IMR-90 (cell line): ENCODE data around the gene DIP2A. TPM values are rescaled to one million over a fixed set of nuclear protein-coding genes. Genes with fewer than 3 reads are reported as not detected.

Experiments
- ATAC-seq: fragments of 200-7000 bp; cut with Tn5 transposase; 2 replicates; pipeline ENCODE4 v1.9.1; 2020; ENCODE audit warnings: low read depth, mild to moderate bottlenecking, moderate library complexity
- BruUV-seq: library from RNA; stranded (reverse); fragments of 400-500 nt; replicated peaks from 2 replicates; lab custom pipeline; 2021; lab: Mats Ljungman, UMichigan
- CTCF ChIA-PET: fragments of 300-600 bp; formaldehyde crosslinking; extraction: SDS; loops from one replicate; lab custom pipeline; 2021; ENCODE audit warnings: antibody characterized with exemption; lab: Yijun Ruan, JAX
- POLR2A ChIA-PET: fragments of 300-600 bp; sonication (Branson Sonifier 250); formaldehyde crosslinking; loops from one replicate; lab custom pipeline; 2022; ENCODE audit warnings: antibody characterized with exemption; ENCODE audit not compliant: unreplicated experiment; lab: Charles Lee
- DNase-seq: peaks from one replicate; pipeline ENCODE4 v3.0.0; 2013
- H2AFZ ChIP-seq: replicated peaks from 2 replicates; pipeline ENCODE3; 2013; ENCODE audit warnings: low read length, mild to moderate bottlenecking; ENCODE audit not compliant: poor library complexity
- H2AK5ac ChIP-seq: 2 replicates; pipeline ENCODE4 v1.6.1; 2013; ENCODE audit warnings: low read depth, low read length, inconsistent platforms
- H2AK9ac ChIP-seq: replicated peaks from 2 replicates; pipeline ENCODE3; 2013; ENCODE audit warnings: mild to moderate bottlenecking, low read depth, low read length, moderate library complexity; ENCODE audit not compliant: poor library complexity
- H2BK120ac ChIP-seq: 2 replicates; pipeline ENCODE4 v1.6.1; 2013; ENCODE audit warnings: low read depth, low read length, inconsistent platforms
- H2BK15ac ChIP-seq: 3 replicates; pipeline ENCODE4 v1.6.1; 2013; ENCODE audit warnings: low read depth, low read length, inconsistent platforms
- H2BK20ac ChIP-seq: 2 replicates; pipeline ENCODE4 v1.6.1; 2013; ENCODE audit warnings: low read depth, mild to moderate bottlenecking, inconsistent platforms, low read length, moderate library complexity
- H2BK5ac ChIP-seq: 2 replicates; pipeline ENCODE4 v1.6.1; 2013; ENCODE audit warnings: mild to moderate bottlenecking, low read depth, low read length, inconsistent platforms; ENCODE audit not compliant: poor library complexity, severe bottlenecking
- H3K14ac ChIP-seq: replicated peaks from 2 replicates; pipeline ENCODE4 v1.6.1; 2013; ENCODE audit warnings: low read depth, low read length, inconsistent platforms
- H3K18ac ChIP-seq: 2 replicates; pipeline ENCODE4 v1.6.1; 2013; ENCODE audit warnings: low read depth, low read length, control low read depth
- H3K23ac ChIP-seq: 2 replicates; pipeline ENCODE4 v1.6.1; 2013; ENCODE audit warnings: low read depth, low read length, inconsistent platforms
- H3K27ac ChIP-seq: 2 replicates; pipeline ENCODE4 v1.5.1; 2013; ENCODE audit warnings: mild to moderate bottlenecking, control low read depth, low read length; ENCODE audit not compliant: insufficient read depth
- H3K27me3 ChIP-seq: 2 replicates; pipeline ENCODE4 v1.6.1; 2013; ENCODE audit warnings: low read length; ENCODE audit not compliant: control insufficient read depth, insufficient read depth
- H3K36me3 ChIP-seq: 2 replicates; pipeline ENCODE4 v1.6.1; 2013; ENCODE audit warnings: low read length, mixed read lengths; ENCODE audit not compliant: control insufficient read depth, insufficient read depth
- H3K4ac ChIP-seq: 2 replicates; pipeline ENCODE4 v1.6.1; 2013; ENCODE audit warnings: low read depth, low read length, inconsistent platforms
- H3K4me1 ChIP-seq: 2 replicates; pipeline ENCODE4 v1.6.1; 2013; ENCODE audit warnings: low read length, mixed read lengths; ENCODE audit not compliant: control insufficient read depth, insufficient read depth
- H3K4me2 ChIP-seq: 2 replicates; pipeline ENCODE4 v1.6.1; 2013; ENCODE audit warnings: low read depth, mild to moderate bottlenecking, control low read depth, low read length, moderate library complexity
- H3K4me3 ChIP-seq: 2 replicates; pipeline ENCODE4 v1.5.1; 2013; ENCODE audit warnings: low read depth, mild to moderate bottlenecking, control low read depth, low read length, moderate library complexity; ENCODE audit not compliant: insufficient read depth
- H3K56ac ChIP-seq: 2 replicates; pipeline ENCODE4 v1.6.1; 2013; ENCODE audit warnings: low read length, inconsistent platforms; ENCODE audit not compliant: insufficient read depth; ENCODE audit errors: extremely low read depth
- H3K79me1 ChIP-seq, 2 experiments: 2 replicates each; pipeline ENCODE4 v1.6.1; 2013; ENCODE audit warnings: low read length in 2 of 2, inconsistent platforms in 1 of 2, low read depth in 1 of 2
- H3K9ac ChIP-seq: 2 replicates; pipeline ENCODE4 v1.6.1; 2013; ENCODE audit warnings: low read depth, low read length, control low read depth
- H3K9me1 ChIP-seq: 2 replicates; pipeline ENCODE4 v1.6.1; 2013; ENCODE audit warnings: low read length, inconsistent platforms; ENCODE audit not compliant: insufficient read depth
- H3K9me3 ChIP-seq: 2 replicates; pipeline ENCODE4 v1.6.1; 2013; ENCODE audit warnings: low read length; ENCODE audit not compliant: control insufficient read depth, insufficient read depth
- H4K20me1 ChIP-seq: 2 replicates; pipeline ENCODE4 v1.6.1; 2013; ENCODE audit warnings: low read length, inconsistent platforms; ENCODE audit not compliant: insufficient read depth
- H4K5ac ChIP-seq: 2 replicates; pipeline ENCODE4 v1.6.1; 2013; ENCODE audit warnings: mild to moderate bottlenecking, low read depth, low read length, control low read depth
- H4K8ac ChIP-seq, 2 experiments: 2 replicates each; pipeline ENCODE4 v1.6.1; 2013; ENCODE audit warnings: low read depth in 2 of 2, low read length in 2 of 2, control low read depth in 1 of 2, inconsistent platforms in 1 of 2
- H4K91ac ChIP-seq: 2 replicates; pipeline ENCODE4 v1.6.1; 2013; ENCODE audit warnings: low read depth, low read length, inconsistent platforms; ENCODE audit not compliant: insufficient read depth
- BHLHE40 ChIP-seq: fragments of 150-350 bp; IDR thresholded peaks from 2 replicates; pipeline ENCODE4 v1.6.1; 2016; ENCODE audit warnings: mild to moderate bottlenecking, low read depth, low read length
- ELK1 ChIP-seq: fragments of 150-350 bp; IDR thresholded peaks from 2 replicates; pipeline ENCODE4 v1.6.1; 2016; ENCODE audit warnings: low read depth, mild to moderate bottlenecking, low read length, moderate library complexity, borderline replicate concordance
- MAZ ChIP-seq: IDR thresholded peaks from 2 replicates; pipeline ENCODE4 v1.6.1; 2012; ENCODE audit warnings: low read depth, mild to moderate bottlenecking, low read length, improper control_type of control experiment, moderate library complexity, borderline replicate concordance
- POLR2A ChIP-seq: IDR thresholded peaks from 2 replicates; pipeline ENCODE4 v1.6.1; 2012; ENCODE audit warnings: mild to moderate bottlenecking, low read depth, low read length
- RCOR1 ChIP-seq: IDR thresholded peaks from 2 replicates; pipeline ENCODE4 v1.6.1; 2012; ENCODE audit warnings: mild to moderate bottlenecking, low read length, improper control_type of control experiment; ENCODE audit not compliant: insufficient replicate concordance
- SMC3 ChIP-seq: fragments of 150-350 bp; IDR thresholded peaks from 2 replicates; pipeline ENCODE4 v1.6.1; 2016; ENCODE audit warnings: low read depth, mild to moderate bottlenecking, antibody characterized with exemption, low read length, moderate library complexity
- USF2 ChIP-seq: fragments of 150-350 bp; IDR thresholded peaks from 2 replicates; pipeline ENCODE4 v1.6.1; 2017; ENCODE audit warnings: mild to moderate bottlenecking, antibody characterized with exemption, low read length, low read depth
- WGBS, 2 experiments: methylation state at CpG; one replicate each; pipeline versions ENCODE4 v1.1.5 to v1.1.7; 2013; ENCODE audit warnings: missing lambda C conversion rate in 2 of 2; ENCODE audit not compliant: insufficient read length in 1 of 2; ENCODE audit errors: extremely low coverage in 2 of 2; 5-methylcytosine and 5-hydroxymethylcytosine counted together
- dilution Hi-C: fragments of 300-500 bp; cut with HindIII; formaldehyde crosslinking; loops from one replicate; pipeline ENCODE4 v1.14.3; 2018; ENCODE audit warnings: low sequenced_read_pairs; ENCODE audit not compliant: unreplicated experiment
- in situ Hi-C: fragments of 300-500 bp; cut with MboI; formaldehyde crosslinking; loops from 3 replicates; pipeline ENCODE4 v1.14.3; 2019; ENCODE audit warnings: low sequenced_read_pairs, inconsistent platforms, mixed read lengths
- intact Hi-C: fragments of 100-400 bp; cut with micrococcal nuclease; formaldehyde crosslinking; loops from 2 replicates; pipeline ENCODE4 v1.10.0; 2022
- polyA plus RNA-seq, 3 experiments: library from polyadenylated mRNA; depleted of rRNA; stranded (reverse); fragments of >200 nt; gene quantifications; 2 replicates each; pipeline ENCODE4 v1.2.3, GENCODE V29; 2012; ENCODE audit warnings: low replicate concordance in 1 of 3
- total RNA-seq: library from RNA; depleted of rRNA; stranded (reverse); fragments of >200 nt; gene quantifications from 2 replicates; pipeline ENCODE4 v1.2.3, GENCODE V29; 2012
- TF ChIP-seq, protein P1 (sequence below): conservative IDR thresholded peaks from 2 replicates; pipeline ENCODE4 v1.5.1; 2012; ENCODE audit warnings: mild to moderate bottlenecking, low read depth, low read length, improper control_type of control experiment

Gene DIP2A
- total and polyA plus RNA-seq, 2 of the 4 experiments (the other 2 are of a cell fraction) = 17.9 to 24.3 TPM

DNA sequence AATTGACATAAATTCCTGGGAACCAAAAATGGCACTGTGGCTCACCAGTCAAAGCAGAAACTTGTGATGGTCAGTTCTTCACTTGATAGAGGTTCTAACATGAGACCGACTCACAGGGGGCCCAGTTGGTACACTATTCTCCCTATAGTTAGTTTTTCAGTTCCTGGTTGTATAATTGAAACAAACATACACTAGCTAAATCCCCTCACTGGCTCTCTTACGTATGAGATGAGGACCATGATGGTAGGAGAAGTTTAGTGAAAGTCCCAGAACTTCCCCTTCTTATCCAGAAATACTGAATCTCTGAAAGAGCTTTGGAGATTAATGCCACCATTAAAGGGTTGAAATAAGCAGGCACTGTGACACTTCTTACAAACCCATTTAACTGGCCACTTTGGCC, 148.9 kb downstream of the DIP2A start:
- DNase-seq = no peak
- dilution Hi-C loops = no loop called here
- CTCF ChIA-PET = no interaction called here

More for the DNA sequence above, 148.9 kb downstream of the DIP2A start:
- Histone ChIP-seq H4K20me1 (no peaks in the 10 kb centered on the region), H2BK5ac (no peak overlapping the region), H3K4me1 (no peaks in the 10 kb centered on the region), H3K9me1 (no peaks in the 10 kb centered on the region), H3K27me3 (peaks cover 30% of the 10 kb centered on the region), H3K79me1 (no peaks in the 10 kb centered on the region), H3K23ac (no peak overlapping the region), H2BK15ac (no peak overlapping the region), H3K27ac (no peak overlapping the region), H2AK9ac (no peak overlapping the region), H3K9me3 (peaks cover 9% of the 10 kb centered on the region), H2AK5ac (no peak overlapping the region), H4K91ac (no peak overlapping the region), H4K8ac (no peak overlapping the region), H2BK120ac (no peak overlapping the region), H3K9ac (no peak overlapping the region), H3K4me2 (no peak overlapping the region), H3K56ac (no peak overlapping the region), H3K18ac (no peak overlapping the region), H3K4ac (no peak overlapping the region), H3K4me3 (no peak overlapping the region), H4K5ac (no peak overlapping the region), H2BK20ac (no peak overlapping the region), H2AFZ (no peak overlapping the region), H3K14ac (no peak overlapping the region), H3K36me3 (no peaks in the 10 kb centered on the region)
- in situ Hi-C loops = no loop called here
- no CpG with 5 or more reads among the region's 2 CpGs for WGBS, 2 experiments
- intact Hi-C loops = no loop called here
- POLR2A ChIA-PET = no interaction called here
- TF ChIP-seq USF2 (no peak), POLR2A (no peak), BHLHE40 (no peak), MAZ (no peak), ELK1 (no peak), RCOR1 (no peak), SMC3 (no peak)
- TF ChIP-seq, protein P1, sequence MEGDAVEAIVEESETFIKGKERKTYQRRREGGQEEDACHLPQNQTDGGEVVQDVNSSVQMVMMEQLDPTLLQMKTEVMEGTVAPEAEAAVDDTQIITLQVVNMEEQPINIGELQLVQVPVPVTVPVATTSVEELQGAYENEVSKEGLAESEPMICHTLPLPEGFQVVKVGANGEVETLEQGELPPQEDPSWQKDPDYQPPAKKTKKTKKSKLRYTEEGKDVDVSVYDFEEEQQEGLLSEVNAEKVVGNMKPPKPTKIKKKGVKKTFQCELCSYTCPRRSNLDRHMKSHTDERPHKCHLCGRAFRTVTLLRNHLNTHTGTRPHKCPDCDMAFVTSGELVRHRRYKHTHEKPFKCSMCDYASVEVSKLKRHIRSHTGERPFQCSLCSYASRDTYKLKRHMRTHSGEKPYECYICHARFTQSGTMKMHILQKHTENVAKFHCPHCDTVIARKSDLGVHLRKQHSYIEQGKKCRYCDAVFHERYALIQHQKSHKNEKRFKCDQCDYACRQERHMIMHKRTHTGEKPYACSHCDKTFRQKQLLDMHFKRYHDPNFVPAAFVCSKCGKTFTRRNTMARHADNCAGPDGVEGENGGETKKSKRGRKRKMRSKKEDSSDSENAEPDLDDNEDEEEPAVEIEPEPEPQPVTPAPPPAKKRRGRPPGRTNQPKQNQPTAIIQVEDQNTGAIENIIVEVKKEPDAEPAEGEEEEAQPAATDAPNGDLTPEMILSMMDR = no peak
- no TSS peak for BruUV-seq
- no peak for ATAC-seq
